ENCODE results near the gene METTL8. TPM values are rescaled to one million over a fixed set of nuclear protein-coding genes. Genes with fewer than 3 reads are reported as not detected.

Gene METTL8
- total RNA-seq, 1 experiment from 2014 or later = 25.7 TPM

- Mint-ChIP-seq H3K27me3 (ENCODE audit: insufficient read depth, unreplicated experiment) (no peaks in the 10 kb centered on the region), H3K4me1 (ENCODE audit: low read depth, unreplicated experiment) (no peaks in the 10 kb centered on the region), H3K36me3 (ENCODE audit: insufficient read depth, unreplicated experiment) (no peaks in the 10 kb centered on the region), H3K4me3 (ENCODE audit: unreplicated experiment) (no peak overlapping the region), H3K27ac (ENCODE audit: unreplicated experiment) (no peak overlapping the region), H3K9me3 (ENCODE audit: unreplicated experiment) (peaks cover 19% of the 10 kb centered on the region)
- DNase-seq = no peak
- intact Hi-C loops (cut with micrococcal nuclease; ENCODE audit: unreplicated experiment) = no loop called here
- POLR2A ChIA-PET = no interaction called here
- no peaks in the 10 kb centered on the region for H3K36me3 ChIP-seq (ENCODE audit: control insufficient read depth, insufficient read depth, low read length)
- no peaks in the 10 kb centered on the region for H3K27me3 ChIP-seq (replicated peaks; ENCODE audit: control insufficient read depth, insufficient read depth, low read length)
- CTCF ChIA-PET = no interaction called here
- H3K9me3 ChIP-seq = peaks cover 17% of the 10 kb centered on the region; the same call in 1 of the 2 replicates
- no peak overlapping the region for H3K4me3 ChIP-seq (ENCODE audit: low read depth, low read length)
- no peak for TF ChIP-seq CTCF (IDR thresholded peaks at IDR 0.05; ENCODE audit: insufficient read depth in 1 of 2, low read depth in 1 of 2, low read length in 1 of 2, severe bottlenecking in 1 of 2, unreplicated experiment in 1 of 2)
- BruUV-seq (replicated peaks) = no TSS peak
- H3K4me1 ChIP-seq = no peaks in the 10 kb centered on the region
Observed at GRCh38 chr2:171310889-171311288, 122.9 kb downstream of the METTL8 start.

- Mint-ChIP-seq H3K27ac (ENCODE audit: unreplicated experiment) (no peak overlapping the region), H3K27me3 (ENCODE audit: insufficient read depth, unreplicated experiment) (no peaks in the 10 kb centered on the region), H3K4me3 (ENCODE audit: unreplicated experiment) (no peak overlapping the region), H3K4me1 (ENCODE audit: low read depth, unreplicated experiment) (no peaks in the 10 kb centered on the region), H3K36me3 (ENCODE audit: insufficient read depth, unreplicated experiment) (no peaks in the 10 kb centered on the region), H3K9me3 (ENCODE audit: unreplicated experiment) (peaks cover 19% of the 10 kb centered on the region)
- ChIA-PET CTCF (no interaction called here), POLR2A (no interaction called here)
- Histone ChIP-seq H3K27me3 (replicated peaks; ENCODE audit: control insufficient read depth, insufficient read depth, low read length) (no peaks in the 10 kb centered on the region), H3K9me3 (peaks cover 17% of the 10 kb centered on the region; the same call in 1 of the 2 replicates), H3K4me3 (ENCODE audit: low read depth, low read length) (no peak overlapping the region), H3K36me3 (ENCODE audit: control insufficient read depth, insufficient read depth, low read length) (no peaks in the 10 kb centered on the region), H3K4me1 (no peaks in the 10 kb centered on the region)
- no TSS peak for BruUV-seq (replicated peaks)
- DNase-seq = no peak
- TF ChIP-seq CTCF (IDR thresholded peaks at IDR 0.05; ENCODE audit: insufficient read depth in 1 of 2, low read depth in 1 of 2, low read length in 1 of 2, severe bottlenecking in 1 of 2, unreplicated experiment in 1 of 2) = no peak
- intact Hi-C loops (cut with micrococcal nuclease; ENCODE audit: unreplicated experiment) = no loop called here
Observed at GRCh38 chr2:171309455-171310286, 124.1 kb downstream of the METTL8 start.

- Mint-ChIP-seq H3K9me3 (ENCODE audit: unreplicated experiment) (peaks cover 19% of the 10 kb centered on the region), H3K27ac (ENCODE audit: unreplicated experiment) (no peak overlapping the region), H3K4me3 (ENCODE audit: unreplicated experiment) (no peak overlapping the region), H3K27me3 (ENCODE audit: insufficient read depth, unreplicated experiment) (no peaks in the 10 kb centered on the region), H3K4me1 (ENCODE audit: low read depth, unreplicated experiment) (no peaks in the 10 kb centered on the region), H3K36me3 (ENCODE audit: insufficient read depth, unreplicated experiment) (no peaks in the 10 kb centered on the region)
- Histone ChIP-seq H3K9me3 (peaks cover 13% of the 10 kb centered on the region; the same call in 1 of the 2 replicates), H3K27me3 (replicated peaks; ENCODE audit: control insufficient read depth, insufficient read depth, low read length) (no peaks in the 10 kb centered on the region), H3K4me1 (no peaks in the 10 kb centered on the region), H3K36me3 (ENCODE audit: control insufficient read depth, insufficient read depth, low read length) (no peaks in the 10 kb centered on the region), H3K4me3 (ENCODE audit: low read depth, low read length) (no peak overlapping the region)
- no peak for DNase-seq
- TF ChIP-seq CTCF (IDR thresholded peaks at IDR 0.05; ENCODE audit: insufficient read depth in 1 of 2, low read depth in 1 of 2, low read length in 1 of 2, severe bottlenecking in 1 of 2, unreplicated experiment in 1 of 2) = no peak
- no TSS peak for BruUV-seq (replicated peaks)
- CTCF ChIA-PET = no interaction called here
- POLR2A ChIA-PET = interaction anchor here (0.5 kb wide), 1 partner anchor 91 kb away, joined by 5 read pairs; no protein-coding TSS in a partner anchor
- intact Hi-C loops (cut with micrococcal nuclease; ENCODE audit: unreplicated experiment) = no loop called here
Observed at GRCh38 chr2:171308280-171309054, 125.3 kb downstream of the METTL8 start.
